Stimulated activated CD8-positive, alpha-beta memory T cell treated with anti-CD3 and anti-CD28 coated beads, Interleukin-2, amount 100 ng/mL, for 48 hours (primary cell): ENCODE measurements around the gene NID2.

ENCODE experiments used
- DNase-seq, 2 donors: peaks; one replicate each; pipeline ENCODE4 v3.0.0-alpha.2; 2020; ENCODE audit warnings: low read depth in 2 of 2

Gene NID2

GRCh38 chr14:52068615-52069306 lies at the start of gene NID2:
Gene NID2 (minus strand): TSS chr14:52069059. CDS start chr14:52068994, 65 bp downstream.
- peak; percentile 30 to 41 for DNase-seq

GRCh38 chr14:52117111-52117832 lies 48.4 kb upstream of the NID2 start:
- DNase-seq = no peak

- no peak for DNase-seq
Observed at GRCh38 chr14:52115286-52115685, 46.4 kb upstream of the NID2 start.

GRCh38 chr14:52112336-52113018 lies 43.6 kb upstream of the NID2 start:
- no peak for DNase-seq

GRCh38 chr14:52111583-52111982 lies 42.7 kb upstream of the NID2 start:
- no peak for DNase-seq

- no peak for DNase-seq
Observed at GRCh38 chr14:52110441-52111086, 41.7 kb upstream of the NID2 start.

GRCh38 chr14:52108823-52109222 lies 40.0 kb upstream of the NID2 start:
- no peak for DNase-seq

GRCh38 chr14:52106840-52107239 lies 38.0 kb upstream of the NID2 start:
- DNase-seq = no peak

- no peak for DNase-seq
Observed at GRCh38 chr14:52103416-52103815, 34.6 kb upstream of the NID2 start.

- no peak for DNase-seq
Observed at GRCh38 chr14:52095794-52096193, 26.9 kb upstream of the NID2 start.

GRCh38 chr14:52095336-52095735 lies 26.5 kb upstream of the NID2 start:
- no peak for DNase-seq

- DNase-seq = no peak
Observed at GRCh38 chr14:52094546-52095271, 25.9 kb upstream of the NID2 start.

GRCh38 chr14:52091928-52092327 lies 23.1 kb upstream of the NID2 start:
- DNase-seq = no peak

GRCh38 chr14:52090936-52091335 lies 22.1 kb upstream of the NID2 start:
- DNase-seq = no peak

- DNase-seq = no peak
Observed at GRCh38 chr14:52089218-52089617, 20.4 kb upstream of the NID2 start.

GRCh38 chr14:52086711-52087110 lies 17.9 kb upstream of the NID2 start:
- DNase-seq = no peak

GRCh38 chr14:52082903-52083302 lies 14.0 kb upstream of the NID2 start:
- DNase-seq = no peak

- DNase-seq = no peak
Observed at GRCh38 chr14:52081964-52082363, 13.1 kb upstream of the NID2 start.

- no peak for DNase-seq
Observed at GRCh38 chr14:52080808-52081755, 12.2 kb upstream of the NID2 start.

- no peak for DNase-seq
Observed at GRCh38 chr14:52080158-52080800, 11.4 kb upstream of the NID2 start.
